NCI-H2227 treated with DMSO at 0.1 percent for 48 hours (cell line): ENCODE data around the gene METTL25B.

Experiments used
- DNase-seq: peaks from one replicate; lab custom pipeline; 2025; lab: John Stamatoyannopoulos, UW

METTL25B gene

DNA sequence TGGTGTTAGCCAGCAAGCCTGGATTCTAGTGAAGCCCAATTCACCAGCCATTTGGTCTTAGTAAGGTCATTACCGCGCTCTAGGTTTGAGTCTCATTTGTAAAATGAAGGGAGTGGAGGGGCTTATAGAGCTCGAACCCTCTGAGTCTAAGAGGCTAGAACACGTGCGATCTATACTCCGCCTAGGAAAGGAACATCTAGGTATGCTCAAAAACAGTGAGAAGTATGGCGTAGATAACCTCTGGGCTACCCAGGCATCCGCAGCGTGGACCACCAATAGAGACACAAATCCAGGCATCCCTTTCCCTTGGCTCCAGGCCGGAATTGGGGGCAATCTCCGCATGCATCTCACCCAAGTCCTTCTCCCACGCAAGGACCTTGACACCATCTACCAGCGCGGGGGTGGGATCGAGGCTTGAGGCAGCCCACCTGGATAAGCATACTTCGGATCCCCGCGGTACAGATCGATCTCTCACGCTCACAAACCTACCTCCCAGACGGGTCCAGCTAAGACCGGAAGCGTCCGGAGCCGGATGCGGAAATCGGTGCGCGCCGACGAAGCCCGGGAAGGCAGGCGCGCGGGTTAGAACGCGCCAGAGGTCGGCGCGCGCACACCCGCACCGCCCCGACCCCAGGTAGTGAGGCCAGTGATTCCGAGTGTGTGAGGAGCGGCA is at the start of gene METTL25B:
TSS of gene METTL25B (plus strand) at position 544 of the 673 bp plus-strand sequence. CDS start 636 bp downstream, outside the sequence.
- DNase-seq = no peak

DNA sequence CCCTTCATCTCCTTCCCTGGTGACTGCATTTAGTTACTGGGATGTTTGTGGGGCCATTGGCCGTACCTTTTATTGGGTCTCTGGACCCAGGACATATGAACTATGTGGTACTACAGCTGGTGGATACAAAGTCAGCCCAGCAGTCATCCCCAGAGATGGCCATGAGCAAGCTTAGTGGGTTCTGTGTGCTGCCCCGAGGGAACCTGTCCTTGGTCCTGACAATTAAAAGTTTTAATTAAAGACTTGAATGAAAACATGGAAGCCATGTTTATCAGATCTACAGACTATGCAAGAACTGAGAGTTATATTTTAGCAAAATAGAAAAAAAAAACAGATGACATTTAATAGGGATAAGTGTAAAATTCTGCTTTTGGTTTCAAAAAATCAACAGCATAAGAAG is 48.2 kb upstream of the METTL25B start:
- no peak for DNase-seq

DNA sequence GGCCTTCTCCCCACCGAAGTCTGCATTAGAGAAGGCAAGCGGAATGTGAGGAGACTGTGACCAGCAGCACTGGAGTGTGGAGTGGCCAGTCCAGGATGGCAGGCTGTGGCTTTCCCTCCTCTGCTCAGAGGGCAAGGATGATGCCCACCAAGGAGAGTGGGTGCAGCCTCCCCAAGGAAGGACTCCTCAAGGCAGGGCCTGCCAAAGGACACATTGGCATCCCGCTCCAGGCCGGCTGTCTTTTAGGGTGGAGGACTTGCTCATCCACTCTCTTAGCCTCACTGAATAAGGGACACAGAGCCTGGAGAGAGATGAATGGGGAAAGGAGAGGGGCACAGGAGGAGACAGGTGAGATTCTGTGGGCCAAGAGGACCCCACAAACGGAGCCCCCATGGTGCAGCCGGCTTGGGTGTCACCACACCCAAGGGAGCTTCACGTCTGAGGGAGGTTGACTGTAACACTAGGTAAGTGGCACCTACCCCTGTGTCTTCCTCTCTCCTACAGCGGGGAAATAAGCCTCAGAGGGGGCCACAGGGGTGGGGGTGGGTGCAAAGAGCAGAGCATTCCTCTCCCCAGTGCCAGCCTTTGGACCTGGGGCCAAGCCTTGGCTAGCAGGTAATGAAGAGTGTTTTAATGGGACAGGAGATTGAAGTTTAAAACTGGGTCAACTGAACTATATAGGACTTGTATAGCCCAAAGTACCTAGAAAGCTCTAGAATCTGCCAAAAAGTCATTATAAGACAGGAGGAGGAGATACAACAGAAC is 46.9 kb upstream of the METTL25B start:
- DNase-seq = no peak

DNA sequence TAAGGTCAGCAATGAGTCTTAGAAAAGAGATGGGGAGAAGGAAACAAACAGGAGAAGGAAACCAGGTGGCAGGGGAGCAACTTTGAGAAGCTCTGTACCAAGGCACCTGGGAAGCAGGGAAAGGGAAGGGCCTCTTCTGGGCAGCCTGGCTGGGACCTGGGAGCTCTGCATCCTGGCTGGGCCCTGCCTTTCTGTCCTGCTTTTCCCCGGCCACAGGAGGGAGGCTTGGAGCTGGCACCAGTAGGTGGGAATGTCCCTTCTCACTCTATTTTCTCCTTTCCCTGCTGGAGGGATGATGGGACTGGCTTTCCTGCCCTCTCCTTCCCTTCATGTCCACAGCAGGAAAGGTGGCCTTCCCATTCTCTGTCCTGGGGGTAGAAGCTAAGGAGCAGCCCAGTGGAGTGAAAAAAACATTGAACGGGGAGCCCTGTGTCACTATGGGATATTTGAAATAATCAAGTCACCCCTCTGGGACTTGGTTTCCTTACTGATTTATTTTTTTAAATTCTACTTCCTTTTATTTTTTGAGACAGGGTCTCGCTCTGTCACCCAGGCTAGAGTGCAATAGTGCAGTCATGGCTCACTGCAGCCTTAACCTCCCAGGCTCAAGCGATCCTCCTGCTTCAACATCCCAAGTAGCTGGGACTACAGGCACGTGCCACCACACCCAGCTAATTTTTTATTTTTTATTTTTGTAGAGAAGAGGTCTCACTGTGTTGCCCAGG is 45.9 kb upstream of the METTL25B start:
- no peak for DNase-seq

DNA sequence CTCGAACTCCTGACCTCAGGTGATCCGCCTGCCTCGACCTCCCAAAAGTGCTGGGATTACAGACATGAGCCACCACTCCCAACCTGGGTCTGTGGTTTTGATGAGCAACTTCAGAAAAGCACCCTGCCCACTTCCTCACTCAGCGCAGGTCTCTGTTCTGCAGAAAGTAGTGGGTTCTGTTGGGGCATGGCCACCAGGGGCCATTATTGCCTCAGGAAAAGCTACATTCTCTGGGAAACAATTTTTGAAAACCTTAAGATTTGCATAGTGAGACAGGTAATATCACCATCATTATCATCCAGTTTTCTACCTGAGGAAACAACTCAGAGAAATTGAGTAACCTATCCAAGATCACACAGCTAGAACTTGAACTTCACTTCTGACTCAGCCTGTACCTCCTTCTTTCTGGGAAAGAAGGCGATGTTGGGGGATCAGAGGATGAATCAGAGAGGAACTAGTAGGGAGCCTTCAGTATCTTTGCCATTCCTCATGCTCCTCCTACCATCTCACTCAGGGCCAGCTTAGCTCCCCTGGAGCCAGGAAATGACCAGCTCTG is 44.0 kb upstream of the METTL25B start:
- no peak for DNase-seq

DNA sequence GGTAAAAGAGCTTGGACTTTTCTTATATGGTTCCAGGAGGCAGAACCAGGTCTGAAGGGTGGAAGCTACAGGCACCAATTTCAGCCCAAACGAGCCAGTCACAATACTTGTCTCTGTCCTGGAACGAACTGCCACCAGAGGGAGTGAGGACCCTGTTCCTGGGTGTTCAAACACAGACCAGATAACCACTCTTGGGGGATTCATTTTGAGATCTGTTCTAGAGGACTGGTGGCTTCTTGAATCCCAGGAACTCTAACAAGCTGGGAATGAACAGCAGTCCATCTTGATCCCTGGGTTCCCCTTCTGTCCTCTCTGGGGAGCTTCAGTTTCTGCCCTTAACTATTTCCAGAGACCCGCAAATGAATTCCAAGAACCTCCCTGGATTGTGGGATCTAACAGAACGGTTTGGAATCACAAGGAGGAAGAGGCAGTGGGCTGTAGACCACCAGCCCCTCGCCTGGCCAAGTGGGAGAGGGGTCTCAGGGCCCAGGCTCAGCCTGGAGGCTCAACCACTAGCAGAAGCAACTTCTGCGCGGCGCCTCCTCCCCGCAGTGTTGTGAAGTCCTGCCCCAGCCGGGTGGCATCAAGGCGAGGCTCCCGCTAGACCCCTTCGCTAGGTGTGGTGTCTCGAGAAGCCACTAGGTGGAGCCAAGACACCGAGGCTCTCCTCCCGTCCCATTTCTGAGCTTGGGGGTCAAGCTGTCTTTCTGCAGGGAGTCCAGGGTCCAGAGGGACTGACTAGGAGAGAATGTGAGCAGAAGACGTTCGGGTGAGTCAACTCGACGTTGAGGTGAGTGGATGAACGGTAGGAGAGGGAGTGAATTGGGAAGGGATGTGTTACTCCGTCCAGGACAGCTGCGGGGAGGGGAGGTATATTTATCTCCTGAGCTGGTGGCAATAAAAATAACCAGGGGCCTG is 39.0 kb upstream of the METTL25B start:
- DNase-seq = peak; percentile 87

DNA sequence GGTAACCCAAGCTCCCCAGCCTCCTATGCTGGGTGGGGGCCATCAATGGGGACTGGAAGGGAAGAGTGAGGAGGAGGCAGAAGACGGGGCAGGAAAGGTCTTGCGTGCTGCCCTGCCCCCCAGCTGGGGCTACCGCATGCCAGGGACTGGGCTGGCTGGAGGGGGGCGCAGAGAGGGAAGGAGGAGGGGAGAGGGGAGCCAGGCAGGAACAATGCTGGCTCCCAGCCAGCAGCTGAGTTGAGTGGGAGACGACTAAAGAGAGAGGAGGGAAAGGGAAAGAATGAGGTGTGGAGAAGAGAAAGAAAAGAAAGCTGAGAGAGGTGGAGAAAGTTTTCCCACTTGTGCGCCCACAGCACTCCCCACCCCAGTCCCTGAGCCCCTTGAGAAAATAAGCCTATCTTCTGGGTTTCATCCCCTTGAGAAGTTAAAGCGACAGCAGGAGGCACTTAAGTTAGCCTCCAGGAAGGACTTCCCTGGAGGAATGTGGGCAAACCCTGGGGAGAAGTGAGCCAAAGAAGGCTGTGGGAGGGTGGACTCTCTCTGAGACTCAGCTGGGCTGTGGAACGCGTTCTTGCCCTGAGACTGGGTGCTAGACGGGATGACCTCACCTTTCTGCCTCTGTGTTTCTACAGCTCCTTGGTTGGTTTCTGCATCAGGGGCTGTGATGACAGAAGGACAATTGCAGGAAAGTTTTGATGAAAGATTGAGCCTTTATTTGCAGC is 38.2 kb upstream of the METTL25B start:
- no peak for DNase-seq

DNA sequence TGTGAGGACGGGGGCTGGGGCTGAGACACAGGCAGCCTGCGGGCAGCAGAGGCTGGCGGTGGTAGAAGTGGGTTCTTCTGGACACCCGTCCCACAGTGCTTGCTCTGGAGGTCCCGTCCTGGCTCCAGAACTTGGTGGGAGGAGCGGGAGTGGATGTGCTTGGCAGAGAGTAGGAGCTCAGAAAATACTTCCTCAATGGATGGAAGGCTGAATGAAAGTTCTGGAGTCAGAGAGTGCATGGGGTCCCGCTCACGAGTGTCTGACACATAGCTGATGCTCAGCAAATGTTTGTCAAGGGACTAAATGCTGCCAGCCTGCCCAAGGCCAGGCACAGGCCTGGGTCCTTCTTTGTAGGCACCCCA is 37.6 kb upstream of the METTL25B start:
- no peak for DNase-seq

DNA sequence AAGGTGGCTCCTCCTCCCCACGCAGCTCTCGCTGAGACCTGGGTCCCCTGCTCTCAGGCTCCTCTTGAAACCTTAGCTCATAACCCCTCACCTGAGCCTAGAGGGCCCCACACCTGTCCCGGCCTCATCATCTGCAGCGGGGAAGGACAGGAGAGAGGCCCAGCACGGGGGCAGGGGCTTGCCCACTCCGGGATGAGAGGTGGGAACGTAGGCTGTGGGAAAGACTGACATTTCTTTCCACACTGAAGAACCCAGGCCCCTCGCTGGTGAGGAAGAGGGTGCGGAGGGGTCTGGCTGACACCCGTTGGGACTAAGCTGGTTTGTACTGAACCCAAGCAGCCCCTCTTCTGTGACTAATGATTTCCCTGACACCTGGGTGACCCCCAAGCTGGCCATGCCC is 37.1 kb upstream of the METTL25B start:
- no peak for DNase-seq

DNA sequence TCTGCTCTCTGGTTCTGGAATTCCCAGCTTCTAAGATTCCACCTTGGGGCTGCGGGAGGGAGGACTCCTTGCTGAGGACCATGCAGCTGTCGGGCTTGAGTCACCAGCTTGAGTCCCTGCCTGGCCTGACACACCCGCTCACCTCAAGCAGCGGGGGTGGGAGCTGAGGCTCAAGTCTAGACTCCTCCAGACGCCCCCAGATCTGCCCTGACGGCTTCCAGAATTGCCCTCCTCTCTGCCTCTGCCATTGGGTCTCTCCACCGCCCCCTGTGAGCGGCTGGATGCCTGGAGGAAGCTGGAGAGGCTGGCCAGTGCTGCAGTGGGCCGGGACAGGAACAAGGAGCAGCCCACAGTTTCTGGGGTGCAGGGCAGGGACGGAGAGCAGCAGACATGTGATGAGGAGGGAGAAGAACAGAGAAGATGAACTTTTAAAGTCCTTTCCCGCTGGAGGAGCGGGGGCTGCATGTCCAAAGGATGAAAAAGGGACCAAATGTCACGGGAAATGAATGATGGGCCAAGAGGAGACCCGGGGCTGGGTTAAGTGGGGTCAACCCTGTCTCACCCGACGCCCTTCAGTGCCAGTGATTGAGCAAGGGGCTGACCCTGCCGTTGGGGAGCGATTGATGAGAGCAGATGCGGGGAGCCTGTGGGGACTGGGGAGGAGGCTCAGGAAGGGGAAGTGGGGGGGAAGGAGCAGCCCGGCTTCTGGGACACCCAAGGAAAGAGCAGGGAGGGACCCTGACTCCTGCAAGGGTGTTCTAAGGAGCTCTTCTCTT is 36.4 kb upstream of the METTL25B start:
- DNase-seq = no peak

DNA sequence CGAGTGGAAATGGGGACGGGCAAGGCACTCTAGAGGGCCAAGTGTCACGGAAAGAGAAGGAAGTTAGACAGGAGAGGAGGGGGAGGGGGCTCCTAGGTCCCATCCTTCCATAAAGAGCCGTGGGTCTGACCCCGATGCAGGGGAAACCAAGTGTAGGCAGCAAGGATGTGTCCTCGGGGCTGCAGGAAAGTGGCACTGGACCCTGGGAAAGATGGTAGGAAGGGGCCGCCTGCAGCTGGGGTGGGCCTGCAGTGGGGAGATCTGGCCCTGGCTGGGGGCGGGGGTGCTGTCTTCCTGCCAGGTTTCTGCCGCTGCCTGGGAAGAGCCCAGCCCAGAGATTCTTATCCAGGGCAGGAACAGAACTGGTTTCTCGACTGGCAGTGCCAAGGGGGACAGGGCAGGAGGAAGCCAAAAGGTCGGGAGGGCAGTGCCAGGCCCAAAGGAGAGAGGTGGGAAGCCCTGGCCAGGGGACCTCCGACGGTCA is 35.8 kb upstream of the METTL25B start:
- DNase-seq = no peak

DNA sequence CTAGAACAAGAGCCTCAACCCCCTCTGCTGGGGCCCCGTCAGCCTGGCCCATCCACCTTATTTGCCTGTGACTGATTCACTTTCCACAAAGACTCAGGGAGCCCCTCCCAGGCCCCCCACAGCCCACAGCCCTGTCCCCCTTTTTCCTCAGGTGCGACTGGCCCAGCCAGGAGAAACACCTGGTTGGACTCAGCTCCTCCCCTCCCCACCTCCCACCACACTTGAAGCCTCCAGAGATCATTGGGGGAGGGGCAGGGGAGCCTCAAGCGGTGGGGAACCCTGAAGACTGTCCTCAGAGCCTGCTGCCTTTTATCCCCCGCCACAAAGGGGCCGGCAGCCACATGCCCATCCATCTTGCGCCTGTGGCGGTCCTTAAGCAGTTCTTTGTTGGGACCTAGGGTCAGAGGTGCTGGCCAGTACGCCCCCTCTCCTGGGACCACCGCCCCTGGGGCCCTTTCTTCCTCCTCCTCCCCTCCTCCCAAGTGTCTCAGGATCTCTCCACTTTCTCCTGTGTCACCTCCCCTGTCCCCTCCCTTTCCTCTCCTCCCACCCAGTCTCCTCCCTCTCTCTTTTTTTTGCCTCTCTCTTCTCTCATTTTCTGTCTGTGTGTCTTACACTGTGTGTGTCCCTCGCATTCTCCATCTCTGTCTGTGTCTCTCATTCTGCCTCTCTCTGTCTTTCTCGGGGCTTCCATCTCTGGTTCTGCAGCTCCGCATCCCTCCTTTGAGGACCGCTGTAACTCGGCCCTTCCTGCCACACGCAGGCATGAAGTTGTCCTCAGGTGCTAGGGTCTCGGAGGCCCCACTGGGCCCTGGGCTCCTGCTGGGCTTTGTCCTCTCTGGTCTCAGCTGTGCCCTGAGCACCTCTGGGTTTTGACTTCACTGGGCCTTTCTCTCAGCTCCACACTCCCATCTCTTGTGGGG is 35.1 kb upstream of the METTL25B start:
- DNase-seq = peak; percentile 82

DNA sequence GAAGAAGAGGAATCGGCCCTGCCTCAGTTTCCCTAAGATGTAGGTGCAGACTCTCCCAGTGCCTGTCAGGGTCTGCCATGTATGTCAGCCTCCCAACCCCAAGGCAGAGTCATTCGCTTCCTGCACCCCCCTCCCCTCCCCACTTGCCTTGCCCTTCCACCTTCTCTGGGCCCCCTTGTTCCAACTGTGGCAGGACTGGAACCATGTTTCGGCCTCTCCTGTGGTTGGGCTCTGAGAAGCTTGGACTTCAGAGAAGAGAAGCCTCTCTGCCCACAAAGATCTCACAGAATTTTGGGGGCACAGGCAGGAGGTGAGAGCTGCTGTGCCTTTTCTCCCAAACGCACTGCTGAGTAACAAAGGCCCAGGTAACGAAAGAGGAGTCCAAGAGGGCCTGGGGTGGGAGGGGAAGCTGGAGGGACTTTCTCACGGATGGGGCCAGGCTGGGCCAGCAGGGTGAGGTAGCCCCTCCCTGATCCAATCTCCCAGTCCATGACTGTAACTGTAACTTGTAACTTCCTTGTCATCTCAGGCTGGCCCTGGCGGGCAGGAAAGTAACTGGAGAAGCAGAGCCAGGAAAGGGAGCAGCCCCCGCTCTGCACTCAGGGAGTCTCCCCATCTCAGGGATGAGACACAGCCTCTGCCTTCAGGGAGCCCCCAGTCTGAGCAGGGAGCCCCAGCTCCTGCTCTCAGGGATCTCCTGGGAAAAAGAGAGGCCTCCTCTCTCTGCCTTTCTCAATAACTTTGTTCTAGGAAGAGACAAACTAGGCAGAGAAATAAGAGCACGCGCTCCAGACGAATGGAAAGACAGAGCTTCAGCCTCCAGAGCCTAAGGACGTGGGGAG is 34.2 kb upstream of the METTL25B start:
- DNase-seq = no peak

DNA sequence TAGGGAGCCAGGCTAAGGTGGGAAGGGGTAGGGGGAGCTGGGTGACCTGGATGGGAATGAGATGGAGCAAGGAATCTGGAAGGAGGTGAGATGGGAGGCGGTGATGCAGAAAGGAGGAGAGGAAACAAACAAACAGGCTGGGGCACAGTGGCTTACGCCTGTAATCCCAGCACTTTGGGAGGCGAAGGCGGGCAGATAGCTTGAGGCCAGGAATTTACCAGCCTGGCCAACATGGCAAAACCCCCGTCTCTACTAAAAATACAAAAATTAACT is 33.6 kb upstream of the METTL25B start:
- no peak for DNase-seq

DNA sequence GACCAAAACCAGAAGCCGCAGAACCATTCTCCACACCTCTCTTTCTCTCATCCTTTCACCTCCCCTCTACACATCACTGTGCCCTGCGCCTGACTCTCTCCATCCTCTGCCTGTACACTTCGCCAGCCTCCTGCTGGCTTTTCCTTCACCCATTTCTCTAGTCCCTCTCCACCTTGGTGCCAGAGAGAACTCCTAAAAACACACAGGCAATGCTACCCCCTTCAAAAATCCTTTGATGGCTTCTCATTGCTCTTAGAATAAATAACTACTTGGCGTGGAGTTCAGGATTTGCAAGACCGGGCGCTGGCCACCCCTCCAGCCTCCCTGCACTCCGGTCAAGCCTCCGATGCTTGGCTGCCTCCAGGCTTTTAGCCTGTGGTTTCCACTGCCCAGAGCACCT is 31.5 kb upstream of the METTL25B start:
- no peak for DNase-seq

DNA sequence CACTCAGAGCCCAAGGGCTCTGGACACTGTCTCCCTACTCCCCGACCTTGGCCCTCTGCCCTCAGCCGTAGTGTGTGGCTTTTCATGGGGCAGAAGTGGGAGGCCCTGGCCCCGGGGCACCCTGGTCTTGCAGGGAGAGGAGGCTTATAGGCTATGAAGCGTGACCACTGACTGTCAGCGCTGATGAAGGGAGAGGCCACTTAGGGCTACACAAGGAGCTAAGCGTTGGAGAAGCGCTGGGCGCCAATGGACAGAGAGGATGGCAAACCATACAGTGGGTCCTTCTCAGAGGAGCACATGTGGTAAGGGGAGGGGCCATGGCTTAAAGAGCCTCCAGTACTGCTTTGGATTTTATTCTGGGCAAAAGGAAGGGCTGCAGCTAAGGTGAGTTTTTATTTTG is 30.8 kb upstream of the METTL25B start:
- DNase-seq = no peak

DNA sequence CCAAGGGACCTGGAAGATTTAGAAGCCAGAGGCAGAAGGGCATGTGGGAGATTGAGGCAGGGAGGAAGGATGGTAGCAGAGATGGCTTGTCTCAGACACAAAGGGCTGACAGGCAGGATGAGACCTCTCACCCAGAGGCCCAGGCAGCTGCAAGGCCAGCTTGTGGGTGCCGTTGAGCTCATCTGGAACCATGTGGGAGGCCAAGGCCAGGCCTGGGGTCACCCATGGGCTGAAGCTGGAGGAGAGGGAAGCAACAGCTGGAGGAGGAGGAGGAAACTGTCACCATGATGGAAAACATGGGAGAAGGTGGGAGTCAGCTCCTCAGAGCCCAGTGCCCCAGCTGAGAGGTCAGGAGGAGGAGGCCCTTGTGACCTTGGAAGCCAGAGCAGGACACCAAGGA is 29.3 kb upstream of the METTL25B start:
- DNase-seq = no peak
